Measurements from ENCODE around the gene RBM6. TPM values are rescaled to one million over a fixed set of nuclear protein-coding genes. Genes with fewer than 3 reads are reported as not detected.

Gene RBM6
- total and polyA plus RNA-seq, 2 of the 4 experiments (the other 2 are of a cell fraction) = 38.5 to 64.6 TPM

DNA sequence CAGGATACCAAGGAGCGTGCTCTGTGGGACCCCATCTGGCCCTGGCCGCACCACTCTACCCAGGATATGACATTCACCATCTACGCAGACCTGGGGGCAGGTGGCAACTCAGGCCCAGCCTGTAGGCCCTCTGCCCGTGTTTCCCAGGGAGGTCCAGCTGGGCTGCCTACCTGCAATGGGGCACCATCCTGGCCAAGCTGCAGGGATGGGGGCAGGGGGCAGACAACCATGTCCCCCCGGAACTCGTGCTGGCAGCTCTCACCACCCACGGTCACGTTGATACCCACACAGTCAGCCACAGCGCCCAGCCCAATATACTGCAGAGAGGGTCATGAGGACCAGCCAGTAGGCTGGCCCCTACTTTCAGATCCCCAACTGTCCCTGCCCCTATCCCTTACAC, 44.2 kb upstream of the RBM6 start:
- Histone ChIP-seq H3K27ac (ENCODE audit: insufficient read depth, low read length) (no peak overlapping the region), H3K4me3 (ENCODE audit: insufficient read depth, low read depth, low read length) (no peak overlapping the region), H3K79me1 (ENCODE audit: low read depth in 1 of 2, low read length in 2 of 2) (no peaks in the 10 kb centered on the region), H2BK5ac (ENCODE audit: low read depth, low read length, poor library complexity, severe bottlenecking) (no peak overlapping the region), H2AFZ (replicated peaks; ENCODE audit: low read length, poor library complexity) (no peak overlapping the region), H2AK5ac (ENCODE audit: low read depth, low read length) (no peak overlapping the region), H3K23ac (ENCODE audit: low read depth, low read length) (no peak overlapping the region), H3K9ac (ENCODE audit: low read depth, low read length) (no peak overlapping the region), H2BK20ac (ENCODE audit: low read depth, low read length) (no peak overlapping the region), H3K4me2 (ENCODE audit: low read depth, low read length) (no peak overlapping the region), H3K36me3 (ENCODE audit: control insufficient read depth, insufficient read depth, low read length) (no peaks in the 10 kb centered on the region), H4K8ac (ENCODE audit: low read depth in 2 of 2, low read length in 2 of 2) (no peak overlapping the region), H2BK15ac (ENCODE audit: low read depth, low read length) (no peak overlapping the region), H4K91ac (ENCODE audit: insufficient read depth, low read depth, low read length) (no peak overlapping the region), H2BK120ac (ENCODE audit: low read depth, low read length) (no peak overlapping the region), H3K56ac (ENCODE audit: extremely low read depth, insufficient read depth, low read length) (no peak overlapping the region), H3K4ac (ENCODE audit: low read depth, low read length) (no peak overlapping the region), H3K14ac (replicated peaks; ENCODE audit: low read depth, low read length) (no peak overlapping the region), H4K20me1 (ENCODE audit: insufficient read depth, low read length) (no peaks in the 10 kb centered on the region), H3K9me1 (ENCODE audit: insufficient read depth, low read length) (peaks cover 2% of the 10 kb centered on the region; the same call in 1 of the 2 replicates), H4K5ac (ENCODE audit: low read depth, low read length) (no peak overlapping the region), H2AK9ac (replicated peaks; ENCODE audit: low read depth, low read length, poor library complexity) (no peak overlapping the region), H3K27me3 (ENCODE audit: control insufficient read depth, insufficient read depth, low read length) (no peaks in the 10 kb centered on the region), H3K18ac (ENCODE audit: low read depth, low read length) (no peak overlapping the region), H3K9me3 (ENCODE audit: control insufficient read depth, insufficient read depth, low read length) (no peaks in the 10 kb centered on the region), H3K4me1 (ENCODE audit: control insufficient read depth, insufficient read depth, low read length) (peaks cover 4% of the 10 kb centered on the region)
- BruUV-seq (replicated peaks) = no TSS peak
- TF ChIP-seq SMC3 (IDR thresholded peaks at IDR 0.05; ENCODE audit: low read depth, low read length) (no peak), RFX5 (IDR thresholded peaks at IDR 0.05; ENCODE audit: low read depth, low read length) (no peak), MAZ (IDR thresholded peaks at IDR 0.05; ENCODE audit: borderline replicate concordance, low read depth, low read length) (no peak), CEBPB (IDR thresholded peaks at IDR 0.05; ENCODE audit: low read depth, low read length) (no peak), POLR2A (IDR thresholded peaks at IDR 0.05; ENCODE audit: low read depth, low read length) (no peak), RAD21 (IDR thresholded peaks at IDR 0.05; ENCODE audit: low read length) (no peak), FOS (IDR thresholded peaks at IDR 0.05; ENCODE audit: low read depth, low read length) (no peak), CHD1 (IDR thresholded peaks at IDR 0.05; ENCODE audit: low read depth, low read length) (no peak), MXI1 (IDR thresholded peaks at IDR 0.05; ENCODE audit: borderline replicate concordance, low read depth, low read length) (no peak), MAFK (IDR thresholded peaks at IDR 0.05; ENCODE audit: low read depth, low read length) (no peak), RCOR1 (IDR thresholded peaks at IDR 0.05; ENCODE audit: insufficient replicate concordance, low read length) (no peak), NFE2L2 (IDR thresholded peaks at IDR 0.05; ENCODE audit: low read depth, low read length) (no peak), BHLHE40 (IDR thresholded peaks at IDR 0.05; ENCODE audit: low read depth, low read length) (no peak)
- TF ChIP-seq, protein P1, sequence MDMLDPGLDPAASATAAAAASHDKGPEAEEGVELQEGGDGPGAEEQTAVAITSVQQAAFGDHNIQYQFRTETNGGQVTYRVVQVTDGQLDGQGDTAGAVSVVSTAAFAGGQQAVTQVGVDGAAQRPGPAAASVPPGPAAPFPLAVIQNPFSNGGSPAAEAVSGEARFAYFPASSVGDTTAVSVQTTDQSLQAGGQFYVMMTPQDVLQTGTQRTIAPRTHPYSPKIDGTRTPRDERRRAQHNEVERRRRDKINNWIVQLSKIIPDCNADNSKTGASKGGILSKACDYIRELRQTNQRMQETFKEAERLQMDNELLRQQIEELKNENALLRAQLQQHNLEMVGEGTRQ (IDR thresholded peaks at IDR 0.05; ENCODE audit: low read depth, low read length) = no peak
- TF ChIP-seq, protein P2, sequence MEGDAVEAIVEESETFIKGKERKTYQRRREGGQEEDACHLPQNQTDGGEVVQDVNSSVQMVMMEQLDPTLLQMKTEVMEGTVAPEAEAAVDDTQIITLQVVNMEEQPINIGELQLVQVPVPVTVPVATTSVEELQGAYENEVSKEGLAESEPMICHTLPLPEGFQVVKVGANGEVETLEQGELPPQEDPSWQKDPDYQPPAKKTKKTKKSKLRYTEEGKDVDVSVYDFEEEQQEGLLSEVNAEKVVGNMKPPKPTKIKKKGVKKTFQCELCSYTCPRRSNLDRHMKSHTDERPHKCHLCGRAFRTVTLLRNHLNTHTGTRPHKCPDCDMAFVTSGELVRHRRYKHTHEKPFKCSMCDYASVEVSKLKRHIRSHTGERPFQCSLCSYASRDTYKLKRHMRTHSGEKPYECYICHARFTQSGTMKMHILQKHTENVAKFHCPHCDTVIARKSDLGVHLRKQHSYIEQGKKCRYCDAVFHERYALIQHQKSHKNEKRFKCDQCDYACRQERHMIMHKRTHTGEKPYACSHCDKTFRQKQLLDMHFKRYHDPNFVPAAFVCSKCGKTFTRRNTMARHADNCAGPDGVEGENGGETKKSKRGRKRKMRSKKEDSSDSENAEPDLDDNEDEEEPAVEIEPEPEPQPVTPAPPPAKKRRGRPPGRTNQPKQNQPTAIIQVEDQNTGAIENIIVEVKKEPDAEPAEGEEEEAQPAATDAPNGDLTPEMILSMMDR (conservative IDR thresholded peaks at IDR 0.05; ENCODE audit: low read depth, low read length) = no peak
- TF ChIP-seq, protein P3, sequence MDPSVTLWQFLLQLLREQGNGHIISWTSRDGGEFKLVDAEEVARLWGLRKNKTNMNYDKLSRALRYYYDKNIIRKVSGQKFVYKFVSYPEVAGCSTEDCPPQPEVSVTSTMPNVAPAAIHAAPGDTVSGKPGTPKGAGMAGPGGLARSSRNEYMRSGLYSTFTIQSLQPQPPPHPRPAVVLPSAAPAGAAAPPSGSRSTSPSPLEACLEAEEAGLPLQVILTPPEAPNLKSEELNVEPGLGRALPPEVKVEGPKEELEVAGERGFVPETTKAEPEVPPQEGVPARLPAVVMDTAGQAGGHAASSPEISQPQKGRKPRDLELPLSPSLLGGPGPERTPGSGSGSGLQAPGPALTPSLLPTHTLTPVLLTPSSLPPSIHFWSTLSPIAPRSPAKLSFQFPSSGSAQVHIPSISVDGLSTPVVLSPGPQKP (IDR thresholded peaks at IDR 0.05; ENCODE audit: borderline replicate concordance, low read depth, low read length) = no peak
- DNase-seq = no peak
- ChIA-PET POLR2A (ENCODE audit: unreplicated experiment) (no interaction called here), CTCF (no interaction called here)
- dilution Hi-C loops (cut with HindIII; ENCODE audit: low sequenced_read_pairs, unreplicated experiment) (no loop called here), in situ Hi-C loops (cut with MboI; ENCODE audit: low sequenced_read_pairs) (no loop called here), intact Hi-C loops (cut with micrococcal nuclease) (no loop called here)
- WGBS, 2 experiments (ENCODE audit: extremely low coverage in 2 of 2, insufficient read length in 1 of 2) = 68% methylated on average over 3 of the region's 9 CpGs; no CpG with 5 or more reads in 1 of the 2 experiments
- ATAC-seq (ENCODE audit: low read depth) = no peak
